Stimulated activated CD4-positive, alpha-beta T cell treated with anti-CD3 and anti-CD28 coated beads, TNF-alpha, amount 100 ng/mL, for 48 hours (primary cell): ENCODE results near the gene CPSF4L.
"Not testable (repeated sequence)": the region's sequence is repeated elsewhere in the genome, so short reads cannot be mapped to it uniquely, and the experiment has no call there.

Experiments
- DNase-seq, 3 donors: peaks; one replicate each; pipeline ENCODE4 v3.0.0-alpha.2; 2020; ENCODE audit warnings: low read depth in 3 of 3

Gene CPSF4L

DNA sequence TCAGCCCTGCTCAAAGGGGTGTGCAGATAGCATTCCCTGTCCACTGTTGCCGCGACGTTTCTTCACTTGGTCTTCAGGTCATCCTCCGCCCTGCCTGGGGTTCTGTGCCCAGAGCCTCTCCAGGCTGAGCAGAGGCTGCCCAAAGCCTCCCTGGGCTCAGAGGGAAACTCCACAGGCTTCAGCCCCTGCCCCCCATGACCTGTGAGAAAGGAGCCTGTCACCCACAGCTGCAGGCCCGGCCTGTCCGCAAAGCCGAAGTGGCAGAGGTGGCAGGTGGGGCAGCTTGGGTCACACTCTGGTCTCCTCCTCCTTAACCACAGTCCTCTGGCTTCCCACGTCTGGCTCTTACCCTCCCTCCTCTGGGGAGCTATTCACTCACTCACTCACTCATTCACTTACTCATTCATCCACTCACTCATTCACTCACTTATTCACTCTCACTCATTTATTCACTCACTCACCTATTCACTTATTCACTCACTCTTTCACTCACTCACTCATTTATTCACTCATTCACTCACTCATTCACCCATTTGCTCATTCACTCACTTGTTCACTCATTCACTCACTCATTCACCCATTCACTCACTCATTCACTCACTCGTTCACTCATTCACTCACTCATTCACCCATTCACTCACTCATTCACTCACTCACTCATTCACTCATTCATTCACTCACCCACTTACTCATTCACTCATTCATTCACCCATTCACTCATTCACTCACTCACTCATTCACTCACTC lies 7.1 kb upstream of the CPSF4L start:
- DNase-seq, result no peak

DNA sequence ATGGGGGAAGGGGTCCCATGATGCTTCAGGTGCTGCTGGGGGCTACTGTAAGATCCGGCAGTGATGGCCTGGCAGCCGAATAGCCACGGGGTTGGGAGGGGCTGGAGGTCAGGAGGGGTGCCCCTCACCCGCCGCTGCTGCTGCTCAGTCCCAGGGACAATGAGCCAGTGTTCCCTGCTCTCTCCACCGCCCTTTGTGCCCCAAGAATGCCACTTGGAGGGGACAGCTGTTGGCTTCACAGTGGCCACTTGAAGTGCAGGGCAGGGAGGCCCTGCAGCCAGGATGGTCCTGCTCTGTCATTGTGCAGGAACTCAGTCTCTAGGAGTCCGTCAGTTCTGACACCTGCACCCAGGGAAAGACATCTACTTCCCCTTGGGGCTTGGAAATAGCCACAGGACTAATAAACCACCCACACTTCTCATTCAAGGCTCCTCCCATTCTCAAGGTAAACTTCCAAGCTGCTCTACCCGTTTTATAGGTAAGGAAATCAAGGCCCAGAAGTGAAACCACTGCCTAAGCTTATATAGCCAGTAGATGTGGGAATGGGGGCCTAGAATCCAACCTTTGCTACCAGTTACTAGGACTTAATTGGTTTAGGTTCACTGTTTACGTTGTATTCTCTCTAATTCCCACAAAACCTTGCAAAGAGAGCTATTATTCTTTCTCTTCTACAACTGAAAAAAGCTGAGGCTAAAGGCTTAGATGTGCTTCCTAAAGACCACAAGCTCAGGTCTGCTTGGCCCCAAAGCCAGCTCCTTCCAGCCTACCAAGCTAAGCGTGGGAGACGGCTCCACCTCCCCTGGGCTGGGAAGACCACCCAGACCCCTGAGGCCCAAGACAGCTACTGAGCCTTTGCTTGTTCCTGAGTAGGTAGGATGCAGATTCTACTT lies 6.2 kb upstream of the CPSF4L start:
- DNase-seq, result no peak

DNA sequence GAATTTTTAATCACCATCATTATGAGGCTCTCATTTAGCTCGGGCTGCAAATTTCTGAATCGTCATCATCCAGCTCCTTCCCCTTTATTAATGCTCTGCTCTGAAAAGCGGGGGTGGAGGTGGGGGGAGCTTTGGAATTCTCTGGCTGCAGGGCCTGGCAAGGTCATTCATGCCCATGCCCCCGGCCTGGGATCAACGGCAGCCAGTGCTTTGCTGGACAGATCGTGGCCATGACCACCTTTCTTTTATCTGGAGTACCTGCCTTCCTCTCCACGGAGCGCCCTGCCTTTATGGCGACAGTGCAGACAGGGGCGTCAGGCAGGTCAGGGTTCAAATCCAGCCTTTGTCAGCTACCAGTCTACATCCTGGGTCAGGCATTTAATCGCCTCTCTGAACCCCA lies 5.1 kb upstream of the CPSF4L start:
- DNase-seq, result no peak

DNA sequence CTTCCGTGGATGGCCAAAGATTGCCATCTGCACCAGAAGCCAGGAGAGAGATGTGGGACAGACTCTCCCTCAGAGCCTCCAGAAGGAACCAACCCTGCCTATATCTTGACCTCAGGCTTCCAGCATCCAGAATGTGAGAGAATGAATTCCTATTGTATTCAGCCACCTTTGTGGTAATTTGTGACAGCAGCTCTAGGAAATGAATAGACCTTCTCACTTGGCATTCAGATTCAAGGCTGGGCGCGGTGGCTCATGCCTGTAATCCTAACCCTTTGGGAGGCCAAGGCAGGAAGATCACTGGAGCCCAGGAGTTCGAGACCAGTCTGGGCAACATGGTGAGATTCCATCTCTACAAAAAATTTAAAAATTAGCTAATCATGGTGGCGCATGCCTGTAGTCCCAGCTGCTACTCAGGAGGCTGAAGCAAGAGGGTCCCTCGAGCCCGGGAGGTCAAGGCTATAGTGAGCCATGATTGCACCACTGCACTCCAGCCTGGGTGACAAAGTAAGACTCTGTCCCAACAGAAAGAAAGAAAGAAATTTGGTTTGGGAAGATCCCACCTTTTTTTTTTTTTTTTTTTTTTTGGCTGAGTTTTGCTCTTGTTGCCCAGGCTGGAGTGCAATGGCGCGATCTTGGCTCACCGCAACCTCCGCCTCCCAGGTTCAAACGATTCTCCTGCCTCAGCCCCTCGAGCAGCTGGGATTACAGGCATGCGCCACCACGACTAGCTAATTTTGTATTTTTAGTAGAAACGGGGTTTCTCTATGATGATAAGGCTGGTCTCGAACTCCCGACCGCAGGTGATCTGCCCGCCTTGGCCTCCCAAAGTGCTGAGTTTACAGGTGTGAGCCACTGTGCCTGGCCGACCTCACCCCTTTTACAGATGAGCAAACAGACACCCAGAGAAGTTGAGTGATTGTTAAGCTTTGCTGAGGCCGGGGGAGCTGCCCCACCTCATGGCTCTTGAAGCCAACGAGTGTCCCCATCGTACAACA lies 4.3 kb upstream of the CPSF4L start:
- no peak for DNase-seq

DNA sequence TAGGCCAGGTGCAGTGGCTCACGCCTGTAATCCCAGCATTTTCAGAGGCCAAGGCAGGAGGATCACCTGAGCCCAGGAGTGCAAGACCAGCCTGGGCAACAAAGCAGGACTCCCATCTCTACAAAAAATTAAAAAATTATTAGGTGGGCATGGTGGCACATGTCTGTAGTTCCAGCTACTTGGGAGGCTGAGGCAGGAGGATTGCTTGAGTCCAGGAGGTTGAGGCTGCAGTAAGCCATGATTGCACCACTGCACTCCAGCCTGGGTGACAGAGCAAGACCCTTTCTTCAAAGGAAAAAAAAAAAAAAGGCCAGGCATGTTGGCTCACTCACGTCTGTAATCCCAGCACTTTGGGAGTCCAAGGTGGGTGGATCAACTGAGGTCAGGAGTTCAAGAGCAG lies 2.8 kb upstream of the CPSF4L start:
- DNase-seq, result not testable (repeated sequence)

DNA sequence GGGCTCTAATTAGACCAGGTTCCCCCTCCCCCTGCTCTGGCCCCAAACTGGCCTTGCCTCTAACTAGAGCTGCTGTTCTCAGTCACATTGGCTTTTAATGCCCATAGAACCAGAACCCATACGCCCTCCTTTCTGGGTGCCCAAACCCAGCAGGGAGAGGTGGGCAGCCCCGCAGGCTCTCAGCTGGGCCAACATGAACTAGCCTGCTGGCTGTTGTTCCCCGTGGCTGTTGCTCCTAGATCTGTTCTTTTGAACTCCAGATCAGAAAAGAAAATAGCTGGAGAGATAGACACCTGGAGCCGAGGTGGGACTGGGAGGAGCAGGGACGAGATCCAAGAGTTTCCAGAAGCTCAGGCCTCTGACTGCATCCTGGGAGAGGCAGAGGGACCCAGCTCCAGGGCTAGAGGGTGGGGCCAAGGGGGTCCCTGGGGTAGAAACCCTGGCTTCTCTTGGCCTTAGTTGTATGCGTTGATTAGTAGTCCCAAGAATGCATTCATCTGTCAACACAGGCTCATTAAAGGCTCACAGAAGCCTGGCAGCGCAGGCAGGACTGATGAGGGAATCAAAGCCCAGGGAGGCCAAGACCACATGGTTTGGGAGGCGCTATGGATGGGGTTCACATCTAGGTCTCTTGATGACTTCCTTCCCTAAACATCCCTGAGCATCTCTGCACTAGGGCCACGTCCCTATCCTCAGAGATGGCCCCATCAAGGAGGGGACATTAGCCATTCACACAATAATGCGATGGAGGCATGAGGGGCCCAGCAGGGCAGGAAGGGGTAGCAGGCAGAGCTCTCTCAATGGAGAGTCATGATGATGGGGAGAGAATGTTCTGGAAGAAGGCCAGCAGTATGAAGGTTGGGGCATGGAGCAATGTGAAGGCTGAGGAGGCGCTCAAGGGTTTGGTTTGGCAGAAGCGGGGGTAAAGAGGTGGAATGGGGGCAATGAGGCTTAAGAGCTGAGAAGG lies 1.3 kb upstream of the CPSF4L start:
- no peak for DNase-seq

DNA sequence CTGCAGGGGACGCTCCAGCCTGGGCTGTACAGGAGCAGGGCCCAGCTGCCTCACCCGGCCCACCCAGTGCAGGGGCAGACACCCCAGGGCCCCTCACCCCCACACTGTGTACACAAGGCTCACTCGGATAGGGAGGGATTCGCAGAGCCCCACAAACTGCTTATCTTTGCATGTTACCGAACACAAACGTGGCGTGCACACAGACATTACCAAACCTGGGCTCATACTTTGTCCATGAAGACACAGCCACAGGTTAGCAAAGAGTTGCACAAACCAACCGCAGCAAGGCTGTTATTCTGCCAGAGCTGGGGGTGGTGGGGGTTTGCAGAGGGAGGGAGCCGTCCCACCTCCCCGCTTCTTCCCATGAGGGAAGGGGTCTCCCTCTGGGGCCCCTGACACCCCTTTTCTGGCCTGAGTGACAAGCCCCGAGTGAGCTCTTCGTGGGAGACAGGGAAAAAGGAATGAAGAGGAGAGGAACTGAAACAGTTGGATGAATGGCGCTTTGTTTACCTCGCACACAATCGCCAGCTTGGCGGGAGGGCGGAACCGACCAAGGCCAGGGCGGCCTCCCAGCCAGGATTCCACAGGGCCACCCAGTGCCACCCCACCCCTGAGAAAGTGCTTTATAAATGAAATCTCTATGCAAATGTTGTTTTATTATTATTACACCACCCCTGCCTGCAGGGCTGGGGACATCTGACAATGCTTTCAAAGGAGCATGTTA lies 434 bp upstream of the CPSF4L start:
- no peak for DNase-seq

DNA sequence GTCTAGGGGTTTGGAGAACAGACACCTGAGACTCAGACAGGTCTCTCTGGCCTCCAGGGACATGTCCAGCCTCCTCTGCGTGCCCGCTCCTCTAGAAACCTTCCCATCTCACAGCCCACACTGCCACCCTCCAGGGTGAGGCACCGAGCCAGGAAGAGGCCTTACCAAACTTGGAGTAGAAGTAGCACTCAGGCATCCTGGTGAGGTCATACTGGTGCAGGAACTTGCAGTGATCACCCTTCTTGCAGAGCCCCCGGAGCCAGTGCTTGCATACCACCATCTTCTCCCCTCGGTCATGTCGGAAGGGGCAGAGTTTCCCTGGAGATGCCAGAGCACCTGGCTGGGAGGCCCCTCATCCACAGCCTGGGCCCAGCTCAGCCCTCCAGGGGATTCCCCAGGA lies 4.2 kb downstream of the CPSF4L start:
- no peak for DNase-seq

DNA sequence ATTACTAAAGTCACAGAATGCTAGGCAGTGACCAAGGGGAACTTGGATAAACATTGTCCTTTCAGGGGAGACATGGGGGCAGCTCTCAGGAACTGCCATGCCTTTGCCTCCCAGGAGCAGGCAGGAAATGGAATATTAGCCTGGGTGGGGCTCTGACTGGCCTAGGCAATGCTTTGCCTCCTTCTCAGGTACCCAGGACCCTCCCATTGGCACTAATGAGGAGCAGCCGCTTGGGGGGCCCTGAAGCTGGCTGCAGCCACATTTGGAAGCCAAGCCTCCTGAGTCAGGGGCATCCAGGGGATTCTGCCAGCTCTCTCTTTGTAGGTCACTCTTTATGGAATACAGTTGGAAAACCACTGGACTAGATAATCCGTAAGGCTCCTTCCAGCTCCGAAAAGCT lies 5.5 kb downstream of the CPSF4L start:
- DNase-seq, result no peak

DNA sequence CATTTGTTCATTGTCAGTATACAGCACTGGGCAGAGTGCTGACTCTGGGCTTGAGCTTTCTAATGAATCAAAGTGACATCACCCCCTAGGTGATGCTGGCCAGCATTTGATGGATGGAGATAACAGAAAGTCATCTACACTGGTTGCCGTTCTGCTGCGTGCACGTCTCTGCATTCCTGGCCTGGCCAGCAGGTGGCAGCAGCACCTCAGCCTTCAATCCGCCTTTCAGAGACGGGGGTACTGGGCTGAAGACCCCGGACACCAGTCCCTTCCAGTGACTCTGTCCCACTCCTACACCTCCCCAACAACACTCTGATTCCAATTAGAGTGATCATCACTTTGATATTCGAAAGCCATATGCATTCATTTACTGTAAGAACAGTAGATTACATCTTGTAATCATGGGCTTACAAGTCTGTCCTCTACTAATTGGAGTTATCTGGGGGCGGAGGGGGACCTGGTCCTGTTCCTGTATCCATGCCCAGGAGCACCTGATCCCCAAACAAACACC lies 6.0 kb downstream of the CPSF4L start:
- peak; percentile 14 to 33 (median 29) for DNase-seq

DNA sequence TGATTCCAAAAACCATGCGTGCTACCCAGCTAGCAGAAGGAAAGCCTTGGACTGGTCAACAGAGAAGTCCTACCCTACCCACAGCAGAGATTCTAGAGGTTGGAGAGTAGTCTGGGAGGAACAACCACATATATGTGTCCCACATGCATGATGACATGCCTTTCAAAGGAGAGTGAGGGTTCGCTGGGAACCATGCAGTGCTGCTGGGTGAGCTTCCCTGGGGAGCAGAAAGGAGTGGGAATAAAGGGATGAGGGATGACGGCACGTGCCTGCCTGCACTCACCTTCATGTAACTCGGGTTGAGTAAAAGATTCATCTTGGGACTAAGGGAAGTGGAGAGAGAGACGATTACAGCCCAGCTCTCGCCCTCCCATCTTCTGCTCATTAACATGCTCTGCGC lies 9.8 kb downstream of the CPSF4L start:
- DNase-seq, result no peak

DNA sequence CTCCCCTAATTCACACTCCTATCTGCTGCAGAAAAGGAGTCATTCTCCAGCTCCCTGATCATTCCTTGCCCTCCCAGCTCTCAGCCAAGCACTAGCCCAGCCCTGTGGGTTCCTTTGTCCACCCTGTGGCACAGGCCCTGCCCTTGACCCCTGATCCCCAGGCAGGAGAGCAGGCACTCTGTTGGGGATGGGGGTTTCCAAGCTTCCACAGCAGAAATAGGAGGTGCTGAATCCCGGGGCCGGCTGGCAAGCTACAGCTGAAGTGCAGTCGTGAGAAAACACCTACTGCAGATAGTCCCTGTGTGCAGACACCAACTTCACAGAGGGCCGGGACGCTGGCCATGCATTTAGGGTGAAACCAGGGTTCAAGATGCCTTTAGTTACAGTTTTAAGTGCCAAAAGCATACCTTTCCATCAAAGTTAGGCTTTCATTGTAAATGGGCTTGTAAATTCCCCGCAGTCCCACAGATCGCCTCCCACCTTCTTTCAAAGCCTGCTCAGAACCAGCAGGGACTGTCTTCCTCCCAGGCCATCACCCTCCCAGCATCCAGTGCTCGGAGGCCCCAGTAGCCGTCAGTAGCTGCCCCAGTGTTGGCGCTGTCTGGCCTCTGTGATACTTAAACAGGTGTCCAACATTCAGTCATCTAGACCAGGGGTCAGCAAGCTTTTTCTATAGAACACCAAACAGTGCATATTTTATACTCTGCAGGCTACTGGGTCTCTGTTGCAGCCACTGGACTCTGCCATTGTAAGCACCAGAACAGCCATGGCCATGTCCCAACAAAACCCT lies 10.6 kb downstream of the CPSF4L start:
- no peak for DNase-seq

DNA sequence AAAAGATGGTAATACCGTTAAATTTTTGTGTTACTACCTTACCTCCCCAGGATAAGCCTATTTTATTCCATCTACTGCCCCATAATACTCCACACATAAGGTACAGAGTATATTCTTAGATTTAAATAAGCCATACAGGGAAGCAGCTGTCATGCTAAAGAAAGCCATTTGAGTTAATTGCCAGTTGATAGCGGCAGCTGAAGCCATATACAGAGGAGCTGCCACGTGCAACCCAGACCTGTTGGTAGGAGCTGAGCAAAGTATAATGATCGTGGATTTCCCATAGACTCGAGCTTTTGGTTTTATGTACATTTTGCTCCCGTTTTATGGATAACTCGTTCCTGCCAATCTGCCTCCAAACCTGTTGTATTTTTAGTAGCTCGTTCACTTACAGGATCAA lies 12.0 kb downstream of the CPSF4L start:
- no peak for DNase-seq

DNA sequence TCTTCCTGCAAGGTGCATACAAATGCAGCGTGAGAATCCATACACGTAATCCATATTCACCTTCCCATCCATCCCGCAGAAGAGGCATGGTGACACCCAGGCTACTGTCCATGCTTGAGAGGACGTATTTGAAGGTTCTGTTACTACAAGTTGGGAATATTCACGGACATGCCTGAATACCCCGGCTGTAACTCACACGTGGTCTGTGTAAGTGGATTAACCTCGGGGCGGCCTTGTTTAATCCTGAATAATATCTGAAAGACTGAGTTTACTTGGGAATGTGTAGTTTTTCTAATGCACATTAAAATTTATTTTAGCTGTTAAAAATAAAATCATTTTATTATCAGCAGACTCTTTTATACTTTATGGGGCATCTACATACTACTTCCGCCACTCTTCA lies 13.1 kb downstream of the CPSF4L start:
- DNase-seq, result no peak

DNA sequence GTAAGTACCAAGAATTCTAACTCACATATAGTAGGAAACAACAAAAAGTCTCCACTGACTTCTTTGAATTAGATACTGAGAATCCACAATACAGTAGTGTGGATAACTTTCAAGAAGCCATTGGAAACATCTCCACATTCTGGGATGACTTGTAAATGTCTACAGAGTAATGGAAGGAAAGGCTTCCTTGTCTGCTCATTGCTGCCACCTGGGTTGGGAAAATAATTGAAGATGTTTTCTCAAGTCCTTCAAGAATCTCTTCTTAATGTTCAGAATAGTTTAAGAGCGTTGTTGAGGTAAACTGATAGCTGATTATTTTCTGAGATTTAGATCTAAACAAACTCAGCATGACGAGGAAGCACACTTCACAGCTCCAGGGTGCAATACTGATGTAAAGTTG lies 14.0 kb downstream of the CPSF4L start:
- no peak for DNase-seq

DNA sequence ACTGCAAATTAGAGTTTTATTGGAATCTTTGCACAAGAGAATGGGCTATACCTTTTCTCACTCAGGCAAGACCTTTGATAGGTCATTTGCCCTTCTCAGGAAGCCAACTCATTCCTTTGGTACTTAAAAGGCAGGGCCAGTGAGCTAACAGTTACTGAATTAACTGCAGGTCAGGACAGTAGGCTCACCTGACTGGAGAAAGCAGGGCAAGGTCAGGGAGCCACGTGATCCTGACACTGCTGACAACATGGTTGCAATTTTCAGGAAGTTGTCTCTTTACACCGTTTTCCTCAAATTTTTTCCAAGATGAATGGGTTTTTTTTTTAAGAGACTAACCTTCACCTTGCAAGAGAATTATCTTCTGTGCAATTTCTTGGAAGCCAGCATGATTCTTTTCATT lies 21.1 kb downstream of the CPSF4L start:
- DNase-seq, result no peak

DNA sequence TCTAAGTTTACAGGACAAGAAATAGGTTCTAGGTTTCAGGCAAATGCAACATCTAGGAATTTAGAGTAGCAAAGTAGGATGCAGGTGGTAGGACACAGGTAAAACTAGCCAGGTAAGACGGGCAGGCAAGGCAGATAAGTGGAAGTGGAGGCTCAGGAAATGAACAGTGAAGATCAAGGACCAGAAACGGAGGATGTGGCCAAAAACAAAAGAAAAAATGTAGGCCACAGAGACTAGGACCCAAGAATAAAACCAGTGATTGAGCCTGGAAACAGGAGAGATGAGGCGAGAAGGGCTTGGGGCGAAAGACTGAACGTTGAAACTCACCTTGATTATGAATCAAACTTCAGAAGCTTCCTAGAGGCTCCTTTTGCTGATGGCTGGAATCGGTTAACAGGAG lies 24.0 kb downstream of the CPSF4L start:
- DNase-seq, result no peak

DNA sequence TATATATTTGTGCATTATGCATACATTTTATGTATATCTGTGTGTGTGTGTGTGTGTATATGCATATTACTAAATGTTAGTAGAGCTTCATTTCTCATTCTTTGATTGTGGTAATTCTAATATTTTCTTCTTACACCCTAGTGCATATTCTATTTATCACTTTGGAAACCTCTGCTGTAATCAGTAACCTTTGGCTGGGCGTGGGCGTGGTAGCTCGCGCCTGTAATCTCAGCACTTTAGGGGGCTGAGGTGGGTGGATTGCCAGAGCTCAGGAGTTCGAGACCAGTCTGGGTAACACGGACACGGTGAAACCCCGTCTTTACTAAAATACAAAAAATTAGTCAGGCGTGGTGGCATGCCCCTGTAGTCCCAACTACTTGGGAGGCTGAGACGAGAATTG lies 26.9 kb downstream of the CPSF4L start:
- DNase-seq, result no peak
